SK-N-SH (cell line): ENCODE data around the gene DTD2. TPM values are rescaled to one million over a fixed set of nuclear protein-coding genes. Genes with fewer than 3 reads are reported as not detected.

Experiments
- CTCF ChIP-seq: fragments of 200-600 bp; sonication (generic); IDR thresholded peaks from 2 replicates; pipeline ENCODE4 v1.6.1; 2017; ENCODE audit warnings: antibody characterized with exemption, mild to moderate bottlenecking, moderate library complexity
- EP300 ChIP-seq, 2 experiments: IDR thresholded peaks; 2 replicates each; pipeline versions ENCODE4 v1.4.0 to v1.6.1; 2012; ENCODE audit warnings: borderline replicate concordance in 1 of 2, low read depth in 1 of 2, low read length in 1 of 2
- EZH2phosphoT487 ChIP-seq: fragments of 200-600 bp; sonication (generic); IDR thresholded peaks from 2 replicates; pipeline ENCODE4 v1.6.1; 2017; ENCODE audit warnings: low read depth, mixed run types, mild to moderate bottlenecking, antibody characterized with exemption, moderate library complexity, borderline replicate concordance
- FOSL2 ChIP-seq: IDR thresholded peaks from 2 replicates; pipeline ENCODE4 v1.4.0; 2012; ENCODE audit warnings: low read depth, mild to moderate bottlenecking, moderate library complexity, borderline replicate concordance
- FOXJ3 ChIP-seq: sonication (generic); formaldehyde crosslinking; IDR thresholded peaks from 2 replicates; pipeline ENCODE4 v1.5.1; 2020; ENCODE audit warnings: mild to moderate bottlenecking, missing genetic modification reagents
- FOXM1 ChIP-seq: IDR thresholded peaks from 2 replicates; pipeline ENCODE4 v1.4.0; 2012; ENCODE audit warnings: low read depth, mild to moderate bottlenecking
- GABPA ChIP-seq: IDR thresholded peaks from 2 replicates; pipeline ENCODE4 v1.4.0; 2012; ENCODE audit warnings: low read depth, mild to moderate bottlenecking
- JUND ChIP-seq: IDR thresholded peaks from 2 replicates; pipeline ENCODE4 v1.4.0; 2012
- MAX ChIP-seq: IDR thresholded peaks from 2 replicates; pipeline ENCODE4 v1.4.0; 2012; ENCODE audit warnings: low read depth
- MEF2A ChIP-seq: IDR thresholded peaks from 2 replicates; pipeline ENCODE4 v1.4.0; 2012; ENCODE audit warnings: low read depth, borderline replicate concordance
- MXI1 ChIP-seq: IDR thresholded peaks from 2 replicates; pipeline ENCODE4 v1.6.1; 2012; ENCODE audit warnings: mild to moderate bottlenecking, low read depth, low read length, improper control_type of control experiment
- NFIC ChIP-seq: IDR thresholded peaks from 2 replicates; pipeline ENCODE4 v1.4.0; 2012; ENCODE audit warnings: borderline replicate concordance
- NRF1 ChIP-seq: IDR thresholded peaks from 2 replicates; pipeline ENCODE4 v1.6.1; 2012; ENCODE audit warnings: low read depth, mild to moderate bottlenecking, low read length
- PBX3 ChIP-seq: IDR thresholded peaks from 2 replicates; pipeline ENCODE4; 2012
- POLR2AphosphoS5 ChIP-seq: IDR thresholded peaks from 2 replicates; pipeline ENCODE4 v1.6.1; 2012; ENCODE audit warnings: low read depth, low read length
- RCOR1 ChIP-seq: fragments of 150-350 bp; IDR thresholded peaks from 2 replicates; pipeline ENCODE4 v1.6.1; 2017; ENCODE audit warnings: antibody characterized with exemption, low read length
- REST ChIP-seq: IDR thresholded peaks from 2 replicates; pipeline ENCODE4 v1.6.1; 2012; ENCODE audit warnings: mild to moderate bottlenecking, low read depth, low read length, moderate library complexity
- RFX5 ChIP-seq: IDR thresholded peaks from 2 replicates; pipeline ENCODE4 v1.6.1; 2012; ENCODE audit warnings: mild to moderate bottlenecking, improper control_type of control experiment, low read length
- RXRA ChIP-seq: IDR thresholded peaks from 2 replicates; pipeline ENCODE4 v1.4.0; 2012; ENCODE audit warnings: low read depth, mild to moderate bottlenecking, borderline replicate concordance
- SIN3A ChIP-seq: IDR thresholded peaks from 2 replicates; pipeline ENCODE4 v1.6.1; 2012; ENCODE audit warnings: low read depth, mild to moderate bottlenecking, low read length, moderate library complexity, borderline replicate concordance
- TEAD4 ChIP-seq: IDR thresholded peaks from 2 replicates; pipeline ENCODE4 v1.4.0; 2012; ENCODE audit warnings: mild to moderate bottlenecking, borderline replicate concordance; ENCODE audit not compliant: insufficient read depth
- ZBTB33 ChIP-seq: IDR thresholded peaks from 2 replicates; pipeline ENCODE4 v1.4.0; 2012; ENCODE audit warnings: low read depth, borderline replicate concordance
- polyA plus RNA-seq, 3 experiments: library from polyadenylated mRNA; depleted of rRNA; stranded (reverse); fragments of >200 nt; gene quantifications; 2 replicates each; pipeline ENCODE4 v1.2.3, GENCODE V29; 2012

The DTD2 gene
- polyA plus RNA-seq, 1 of the 3 experiments (the other 2 are of a cell fraction) = 10.5 TPM

GRCh38 chr14:31420319-31421111 is 36.8 kb downstream of the DTD2 start, which contains the start of gene HEATR5A (continued):
- TF ChIP-seq PBX3 = peak; percentile 51; the same call in 1 of the 2 replicates
- no peak for TF ChIP-seq TEAD4
- TF ChIP-seq CTCF = peak; percentile 20; the same call in 1 of the 2 replicates
- TF ChIP-seq SIN3A = peak; percentile 80; the same call in 1 of the 2 replicates
- no peak for TF ChIP-seq EZH2phosphoT487
- TF ChIP-seq MEF2A = no peak
- peak; percentile 88 for TF ChIP-seq MXI1
- no peak for TF ChIP-seq JUND
- TF ChIP-seq POLR2AphosphoS5 = peak; percentile 98
- peak; percentile 81; the same call in 1 of the 2 replicates for TF ChIP-seq ZBTB33
- no peak for TF ChIP-seq RFX5
- TF ChIP-seq NFIC = no peak
- no peak for TF ChIP-seq FOXJ3 (CRISPR knock-in tag)
- TF ChIP-seq EP300 (IDR thresholded peaks at IDR 0.05; ENCODE audit: borderline replicate concordance in 1 of 2, low read depth in 1 of 2, low read length in 1 of 2) = 0 out of 4 replicates have a peak, but pooled peaks of 1 of the 2 experiments have one; percentile 14
- TF ChIP-seq RXRA = no peak
- no peak for TF ChIP-seq FOSL2
- no peak for TF ChIP-seq FOXM1
- TF ChIP-seq MAX = peak; percentile 78
- peak; percentile 43 for TF ChIP-seq GABPA
- TF ChIP-seq RCOR1 = peak; percentile 42; the same call in 1 of the 2 replicates
- TF ChIP-seq NRF1 = peak; percentile 59
- no peak; the same call in 1 of the 2 replicates for TF ChIP-seq REST
